Activated T-cell treated with anti-CD3 and anti-CD28 coated beads, Interleukin-2, amount 50 U/mL, for 24 hours (primary cell): ENCODE measurements around the gene RGS6.

Experiments
- DNase-seq: peaks from one replicate; pipeline ENCODE4 v3.0.0-alpha.2; 2020
- H3K27ac Mint-ChIP-seq: 2 replicates; pipeline ENCODE4 v1.8.0; 2020; ENCODE audit warnings: mild to moderate bottlenecking, mixed read lengths
- H3K27me3 Mint-ChIP-seq: 2 replicates; pipeline ENCODE4 v1.8.0; 2020; ENCODE audit warnings: mixed read lengths
- H3K36me3 Mint-ChIP-seq: 2 replicates; pipeline ENCODE4 v1.8.0; 2020; ENCODE audit warnings: low read depth, mixed read lengths
- H3K4me1 Mint-ChIP-seq: 2 replicates; pipeline ENCODE4 v1.8.0; 2020; ENCODE audit warnings: low read depth, mixed read lengths
- H3K4me3 Mint-ChIP-seq: 2 replicates; pipeline ENCODE4 v1.8.0; 2020; ENCODE audit warnings: mild to moderate bottlenecking, moderate library complexity, mixed read lengths
- H3K9me3 Mint-ChIP-seq: 2 replicates; pipeline ENCODE4 v1.8.0; 2020; ENCODE audit warnings: mixed read lengths

RGS6 gene

GRCh38 chr14:72488514-72488913 is 556.3 kb downstream of the RGS6 start:
- no peaks in the 10 kb centered on the region for H3K27me3 Mint-ChIP-seq
- H3K36me3 Mint-ChIP-seq = no peaks in the 10 kb centered on the region
- H3K4me3 Mint-ChIP-seq = no peak overlapping the region
- H3K4me1 Mint-ChIP-seq = no peaks in the 10 kb centered on the region
- peaks cover 14% of the 10 kb centered on the region for H3K9me3 Mint-ChIP-seq
- DNase-seq = no peak
- H3K27ac Mint-ChIP-seq = no peak overlapping the region

GRCh38 chr14:72492196-72492595 is 560.0 kb downstream of the RGS6 start:
- Mint-ChIP-seq H3K27me3 (no peaks in the 10 kb centered on the region), H3K9me3 (peaks cover 24% of the 10 kb centered on the region), H3K4me1 (no peaks in the 10 kb centered on the region), H3K36me3 (no peaks in the 10 kb centered on the region), H3K4me3 (no peak overlapping the region), H3K27ac (no peak overlapping the region)
- DNase-seq = no peak

GRCh38 chr14:72495668-72496067 is 563.4 kb downstream of the RGS6 start:
- no peaks in the 10 kb centered on the region for H3K4me1 Mint-ChIP-seq
- no peak for DNase-seq
- no peak overlapping the region for H3K4me3 Mint-ChIP-seq
- H3K27me3 Mint-ChIP-seq = no peaks in the 10 kb centered on the region
- no peak overlapping the region for H3K27ac Mint-ChIP-seq
- no peaks in the 10 kb centered on the region for H3K36me3 Mint-ChIP-seq
- peaks cover 11% of the 10 kb centered on the region for H3K9me3 Mint-ChIP-seq

GRCh38 chr14:72498646-72499045 is 566.4 kb downstream of the RGS6 start:
- H3K27me3 Mint-ChIP-seq = no peaks in the 10 kb centered on the region
- H3K4me1 Mint-ChIP-seq = no peaks in the 10 kb centered on the region
- no peak overlapping the region for H3K4me3 Mint-ChIP-seq
- no peak overlapping the region for H3K27ac Mint-ChIP-seq
- peaks cover 9% of the 10 kb centered on the region for H3K9me3 Mint-ChIP-seq
- H3K36me3 Mint-ChIP-seq = no peaks in the 10 kb centered on the region
- no peak for DNase-seq

GRCh38 chr14:72499746-72500145 is 567.5 kb downstream of the RGS6 start:
- peaks cover 4% of the 10 kb centered on the region for H3K27me3 Mint-ChIP-seq
- no peak for DNase-seq
- H3K36me3 Mint-ChIP-seq = no peaks in the 10 kb centered on the region
- no peak overlapping the region for H3K4me3 Mint-ChIP-seq
- H3K27ac Mint-ChIP-seq = no peak overlapping the region
- no peaks in the 10 kb centered on the region for H3K4me1 Mint-ChIP-seq
- peaks cover 5% of the 10 kb centered on the region for H3K9me3 Mint-ChIP-seq

GRCh38 chr14:72500234-72500838 is 568.1 kb downstream of the RGS6 start:
- H3K36me3 Mint-ChIP-seq = no peaks in the 10 kb centered on the region
- H3K4me1 Mint-ChIP-seq = no peaks in the 10 kb centered on the region
- peaks cover 4% of the 10 kb centered on the region for H3K27me3 Mint-ChIP-seq
- no peak for DNase-seq
- H3K9me3 Mint-ChIP-seq = peaks cover 4% of the 10 kb centered on the region
- H3K4me3 Mint-ChIP-seq = no peak overlapping the region
- H3K27ac Mint-ChIP-seq = no peak overlapping the region

- Mint-ChIP-seq H3K36me3 (no peaks in the 10 kb centered on the region), H3K27me3 (peaks cover 4% of the 10 kb centered on the region), H3K4me3 (no peak overlapping the region), H3K4me1 (no peaks in the 10 kb centered on the region), H3K27ac (no peak overlapping the region), H3K9me3 (peaks cover 4% of the 10 kb centered on the region)
- no peak for DNase-seq
Observed at GRCh38 chr14:72501439-72501838, 569.2 kb downstream of the RGS6 start.

- Mint-ChIP-seq H3K9me3 (peaks cover 4% of the 10 kb centered on the region), H3K4me1 (no peaks in the 10 kb centered on the region), H3K27me3 (peaks cover 4% of the 10 kb centered on the region), H3K36me3 (no peaks in the 10 kb centered on the region), H3K27ac (no peak overlapping the region), H3K4me3 (no peak overlapping the region)
- no peak for DNase-seq
Observed at GRCh38 chr14:72503271-72503670, 571.0 kb downstream of the RGS6 start.

GRCh38 chr14:72503696-72504368 is 571.6 kb downstream of the RGS6 start:
- no peak overlapping the region for H3K27ac Mint-ChIP-seq
- peaks cover 4% of the 10 kb centered on the region for H3K27me3 Mint-ChIP-seq
- no peaks in the 10 kb centered on the region for H3K4me1 Mint-ChIP-seq
- no peak overlapping the region for H3K4me3 Mint-ChIP-seq
- no peaks in the 10 kb centered on the region for H3K36me3 Mint-ChIP-seq
- DNase-seq = no peak
- peaks cover 4% of the 10 kb centered on the region for H3K9me3 Mint-ChIP-seq

GRCh38 chr14:72510566-72510965 is 578.3 kb downstream of the RGS6 start:
- no peaks in the 10 kb centered on the region for H3K9me3 Mint-ChIP-seq
- no peak overlapping the region for H3K4me3 Mint-ChIP-seq
- peaks cover 17% of the 10 kb centered on the region for H3K27me3 Mint-ChIP-seq
- no peak for DNase-seq
- no peak overlapping the region for H3K27ac Mint-ChIP-seq
- no peaks in the 10 kb centered on the region for H3K36me3 Mint-ChIP-seq
- H3K4me1 Mint-ChIP-seq = no peaks in the 10 kb centered on the region

GRCh38 chr14:72512281-72512680 is 580.1 kb downstream of the RGS6 start:
- Mint-ChIP-seq H3K9me3 (no peaks in the 10 kb centered on the region), H3K4me1 (peaks cover 8% of the 10 kb centered on the region), H3K4me3 (no peak overlapping the region), H3K27me3 (peaks cover 20% of the 10 kb centered on the region), H3K36me3 (no peaks in the 10 kb centered on the region), H3K27ac (no peak overlapping the region)
- DNase-seq = no peak

- Mint-ChIP-seq H3K27me3 (peaks cover 21% of the 10 kb centered on the region), H3K4me1 (peaks cover 14% of the 10 kb centered on the region), H3K4me3 (no peak overlapping the region), H3K9me3 (no peaks in the 10 kb centered on the region), H3K27ac (no peak overlapping the region), H3K36me3 (no peaks in the 10 kb centered on the region)
- DNase-seq = no peak
Observed at GRCh38 chr14:72512925-72513324, 580.7 kb downstream of the RGS6 start.

- no peaks in the 10 kb centered on the region for H3K36me3 Mint-ChIP-seq
- peaks cover 18% of the 10 kb centered on the region for H3K4me1 Mint-ChIP-seq
- H3K4me3 Mint-ChIP-seq = no peak overlapping the region
- no peak overlapping the region for H3K27ac Mint-ChIP-seq
- H3K27me3 Mint-ChIP-seq = peaks cover 21% of the 10 kb centered on the region
- no peak for DNase-seq
- no peaks in the 10 kb centered on the region for H3K9me3 Mint-ChIP-seq
Observed at GRCh38 chr14:72513346-72513745, 581.1 kb downstream of the RGS6 start.

- Mint-ChIP-seq H3K9me3 (no peaks in the 10 kb centered on the region), H3K4me3 (no peak overlapping the region), H3K27me3 (peaks cover 21% of the 10 kb centered on the region), H3K4me1 (peaks cover 26% of the 10 kb centered on the region), H3K36me3 (no peaks in the 10 kb centered on the region), H3K27ac (no peak overlapping the region)
- DNase-seq = no peak
Observed at GRCh38 chr14:72513965-72514659, 581.9 kb downstream of the RGS6 start.

- no peak overlapping the region for H3K27ac Mint-ChIP-seq
- no peak overlapping the region for H3K4me3 Mint-ChIP-seq
- H3K36me3 Mint-ChIP-seq = no peaks in the 10 kb centered on the region
- DNase-seq = no peak
- peaks cover 31% of the 10 kb centered on the region for H3K4me1 Mint-ChIP-seq
- peaks cover 17% of the 10 kb centered on the region for H3K27me3 Mint-ChIP-seq
- peaks cover 2% of the 10 kb centered on the region for H3K9me3 Mint-ChIP-seq
Observed at GRCh38 chr14:72514660-72515025, 582.4 kb downstream of the RGS6 start.
